ENCODE data around the gene LYSMD1. TPM values are rescaled to one million over a fixed set of nuclear protein-coding genes. Genes with fewer than 3 reads are reported as not detected.
A peak's percentile ranks its signal among the peaks of the same experiment; 100 is the strongest.

LYSMD1 gene
- total RNA-seq, 4 donors from 2014 or later, result 11.4 to 14.6 (median 13.7) TPM

DNA sequence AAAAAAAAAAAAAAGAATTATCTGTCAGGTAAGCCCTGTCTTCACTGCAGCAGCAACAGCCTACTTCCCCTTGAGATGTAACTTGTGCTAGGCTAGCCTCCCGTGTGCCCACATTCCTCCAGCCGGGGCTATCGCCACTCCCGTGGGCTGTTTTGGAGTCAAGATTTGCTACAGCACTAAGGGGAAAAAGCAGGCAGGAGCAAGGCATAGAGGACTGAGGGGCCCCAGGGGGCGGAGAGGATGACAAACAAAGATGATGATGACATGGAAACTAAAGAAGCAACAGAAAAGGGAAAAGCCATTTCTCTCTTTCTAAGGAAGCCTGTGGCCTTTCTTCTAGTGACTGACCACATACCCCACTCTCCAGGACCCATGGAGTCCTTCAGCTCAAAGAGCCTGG is 7.4 kb downstream of the LYSMD1 start:
- no peaks in the 10 kb centered on the region for H3K9me3 ChIP-seq
- H3K27me3 ChIP-seq, result no peaks in the 10 kb centered on the region
- in situ Hi-C loops (cut with MboI; ENCODE audit: low sequenced_read_pairs in 4 of 4), result loop anchor here in 3 of 4 donors (5.0 to 10.0 kb wide), 2 partner anchors 54 to 61 kb away; no protein-coding TSS in a partner anchor
- no peak for ATAC-seq
- no peak overlapping the region for H3K4me3 ChIP-seq
- TF ChIP-seq POLR2A (IDR thresholded peaks at IDR 0.05), result no peak
- TF ChIP-seq, protein P1, sequence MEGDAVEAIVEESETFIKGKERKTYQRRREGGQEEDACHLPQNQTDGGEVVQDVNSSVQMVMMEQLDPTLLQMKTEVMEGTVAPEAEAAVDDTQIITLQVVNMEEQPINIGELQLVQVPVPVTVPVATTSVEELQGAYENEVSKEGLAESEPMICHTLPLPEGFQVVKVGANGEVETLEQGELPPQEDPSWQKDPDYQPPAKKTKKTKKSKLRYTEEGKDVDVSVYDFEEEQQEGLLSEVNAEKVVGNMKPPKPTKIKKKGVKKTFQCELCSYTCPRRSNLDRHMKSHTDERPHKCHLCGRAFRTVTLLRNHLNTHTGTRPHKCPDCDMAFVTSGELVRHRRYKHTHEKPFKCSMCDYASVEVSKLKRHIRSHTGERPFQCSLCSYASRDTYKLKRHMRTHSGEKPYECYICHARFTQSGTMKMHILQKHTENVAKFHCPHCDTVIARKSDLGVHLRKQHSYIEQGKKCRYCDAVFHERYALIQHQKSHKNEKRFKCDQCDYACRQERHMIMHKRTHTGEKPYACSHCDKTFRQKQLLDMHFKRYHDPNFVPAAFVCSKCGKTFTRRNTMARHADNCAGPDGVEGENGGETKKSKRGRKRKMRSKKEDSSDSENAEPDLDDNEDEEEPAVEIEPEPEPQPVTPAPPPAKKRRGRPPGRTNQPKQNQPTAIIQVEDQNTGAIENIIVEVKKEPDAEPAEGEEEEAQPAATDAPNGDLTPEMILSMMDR (IDR thresholded peaks at IDR 0.05 in 4 of 5, conservative IDR thresholded peaks at IDR 0.05 in 1 of 5), result no peak
- H3K27ac ChIP-seq, result peak overlapping the region in 1 of 4 donors; percentile 54
- intact Hi-C loops (cut with DNase I; ENCODE audit: low total_unique reads), result no loop called here
- H3K36me3 ChIP-seq, result peaks cover 0 to 37% of the 10 kb centered on the region in 2 donors
- H3K4me1 ChIP-seq, result peaks cover 16 to 21% of the 10 kb centered on the region in 2 donors
- DNase-seq, result no peak

DNA sequence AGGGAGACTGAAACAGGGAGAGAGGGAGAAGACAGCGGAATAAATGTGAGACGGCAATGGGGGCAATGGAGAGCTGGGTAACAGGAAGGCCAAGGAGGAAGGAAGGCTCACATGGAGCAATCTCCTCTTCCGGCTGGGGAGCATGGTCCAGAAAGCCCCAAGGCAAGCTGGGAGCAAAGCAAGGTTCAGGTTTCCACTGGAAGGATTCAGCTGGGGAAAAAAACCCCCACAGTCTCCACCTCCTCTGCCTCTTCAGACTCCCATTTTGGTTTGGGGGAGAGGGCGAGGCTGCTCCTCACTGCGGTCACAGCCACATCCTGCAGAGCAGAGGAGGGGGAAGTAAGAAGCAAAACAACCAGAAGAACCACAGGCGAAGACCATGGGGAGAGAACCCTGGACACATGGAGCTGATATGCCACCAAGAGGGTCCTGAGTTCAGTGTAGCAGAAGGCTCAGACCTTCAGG is 8.6 kb downstream of the LYSMD1 start:
- no peak for TF ChIP-seq POLR2A (IDR thresholded peaks at IDR 0.05)
- TF ChIP-seq, protein P1 (IDR thresholded peaks at IDR 0.05 in 4 of 5, conservative IDR thresholded peaks at IDR 0.05 in 1 of 5), result no peak
- no peaks in the 10 kb centered on the region for H3K27me3 ChIP-seq
- no peak for DNase-seq
- peaks cover 0 to 35% of the 10 kb centered on the region in 2 donors for H3K36me3 ChIP-seq
- peak overlapping the region in 1 of 4 donors; percentile 33 for H3K4me3 ChIP-seq
- in situ Hi-C loops (cut with MboI; ENCODE audit: low sequenced_read_pairs in 4 of 4), result loop anchor here in 3 of 4 donors (5.0 to 10.0 kb wide), 2 partner anchors 52 to 60 kb away; no protein-coding TSS in a partner anchor
- no peaks in the 10 kb centered on the region for H3K9me3 ChIP-seq
- H3K27ac ChIP-seq, result peak overlapping the region in 1 of 4 donors; percentile 12
- ATAC-seq, result no peak
- intact Hi-C loops (cut with DNase I; ENCODE audit: low total_unique reads), result loop anchor here (2.0 kb wide), 1 partner anchor 86 kb away; the partner anchor contains the start of gene GABPB2
- H3K4me1 ChIP-seq, result peaks cover 16 to 17% of the 10 kb centered on the region in 2 donors

DNA sequence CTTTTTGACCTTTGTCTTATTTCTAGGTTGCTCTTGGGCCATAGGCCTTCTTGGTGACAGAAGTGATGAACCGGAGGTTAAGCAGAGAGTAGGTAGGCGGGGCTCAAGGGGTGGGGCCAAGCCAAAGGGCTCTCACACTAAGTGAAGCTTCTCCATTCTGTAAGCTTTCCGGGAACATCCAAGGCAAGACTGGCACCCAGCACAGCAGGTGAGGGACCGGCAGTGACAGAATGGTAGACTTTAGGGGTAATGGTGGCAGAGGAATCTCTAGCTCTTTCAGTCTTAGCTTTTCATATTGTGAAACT is 9.2 kb downstream of the LYSMD1 start, which contains the start of gene TNFAIP8L2:
Gene TNFAIP8L2 (plus strand): TSS at position 135 of the 305 bp plus-strand sequence. CDS start 2,049 bp downstream, outside the sequence.
- in situ Hi-C loops (cut with MboI; ENCODE audit: low sequenced_read_pairs in 4 of 4) (loop anchor here in 3 of 4 donors (5.0 to 10.0 kb wide), 2 partner anchors 52 to 59 kb away; no protein-coding TSS in a partner anchor), intact Hi-C loops (cut with DNase I; ENCODE audit: low total_unique reads) (loop anchor here (1.0 to 2.0 kb wide), 2 partner anchors 57 to 86 kb away; partner anchors contain the start of gene GABPB2)
- TF ChIP-seq POLR2A (IDR thresholded peaks at IDR 0.05), result no peak
- TF ChIP-seq, protein P1 (IDR thresholded peaks at IDR 0.05 in 4 of 5, conservative IDR thresholded peaks at IDR 0.05 in 1 of 5), result no peak
- Histone ChIP-seq H3K27me3 (no peaks in the 10 kb centered on the region), H3K9me3 (no peaks in the 10 kb centered on the region), H3K36me3 (peaks cover 0 to 29% of the 10 kb centered on the region in 2 donors), H3K4me3 (peak within 1 kb of the TSS in 1 of 4 donors; percentile 33), H3K27ac (peak within 1 kb of the TSS in 2 of 4 donors; percentile 12 to 29), H3K4me1 (peaks cover 16 to 17% of the 10 kb centered on the region in 2 donors)
- DNase-seq, result peak in 1 of 2 donors; percentile 30
- ATAC-seq, result peak in 1 of 2 donors; percentile 22

DNA sequence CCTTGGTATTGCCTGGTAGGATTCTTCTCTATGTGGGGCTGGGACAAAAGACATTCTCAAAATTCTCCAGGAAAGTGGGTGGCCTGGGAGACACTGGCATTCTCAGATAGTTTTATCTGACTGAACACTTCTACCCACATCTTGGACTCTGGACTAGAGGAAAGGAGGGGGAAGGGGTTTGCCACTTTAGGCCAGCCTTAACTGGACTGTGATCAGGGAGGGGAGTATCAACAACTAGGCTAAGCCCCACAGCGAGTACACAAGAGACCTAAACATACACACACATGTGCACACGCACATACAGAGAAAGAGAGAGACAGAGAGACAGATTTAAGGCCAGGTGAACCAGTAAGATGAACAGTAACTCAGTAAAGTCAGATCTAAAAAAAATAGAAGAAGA is 18.0 kb downstream of the LYSMD1 start:
- no peaks in the 10 kb centered on the region for H3K36me3 ChIP-seq
- peaks cover 29 to 37% of the 10 kb centered on the region in 2 donors for H3K4me1 ChIP-seq
- intact Hi-C loops (cut with DNase I; ENCODE audit: low total_unique reads), result loop anchor here (2.0 to 5.0 kb wide), 4 partner anchors 35 to 585 kb away; partner anchors contain the start of gene GABPB2
- no peaks in the 10 kb centered on the region for H3K9me3 ChIP-seq
- H3K27ac ChIP-seq, result peak overlapping the region; percentile 95 to 99 (median 98)
- ATAC-seq (no peak), DNase-seq (peak in 1 of 2 donors; percentile 12)
- peak overlapping the region in 3 of 4 donors; percentile 89 to 97 (median 90) for H3K4me3 ChIP-seq
- H3K27me3 ChIP-seq, result no peaks in the 10 kb centered on the region
- no peak for TF ChIP-seq POLR2A (IDR thresholded peaks at IDR 0.05)
- TF ChIP-seq, protein P1 (IDR thresholded peaks at IDR 0.05 in 4 of 5, conservative IDR thresholded peaks at IDR 0.05 in 1 of 5), result no peak
- in situ Hi-C loops (cut with MboI; ENCODE audit: low sequenced_read_pairs in 4 of 4), result no loop called here
